GM19328 (cell line): ENCODE measurements around the gene NPB.

Experiments used
- ATAC-seq: cut with Tn5 transposase; IDR thresholded peaks from one replicate; pipeline ENCODE4 v1.9.1; 2021; ENCODE audit warnings: mild to moderate bottlenecking, moderate library complexity; ENCODE audit not compliant: unreplicated experiment

NPB gene

DNA sequence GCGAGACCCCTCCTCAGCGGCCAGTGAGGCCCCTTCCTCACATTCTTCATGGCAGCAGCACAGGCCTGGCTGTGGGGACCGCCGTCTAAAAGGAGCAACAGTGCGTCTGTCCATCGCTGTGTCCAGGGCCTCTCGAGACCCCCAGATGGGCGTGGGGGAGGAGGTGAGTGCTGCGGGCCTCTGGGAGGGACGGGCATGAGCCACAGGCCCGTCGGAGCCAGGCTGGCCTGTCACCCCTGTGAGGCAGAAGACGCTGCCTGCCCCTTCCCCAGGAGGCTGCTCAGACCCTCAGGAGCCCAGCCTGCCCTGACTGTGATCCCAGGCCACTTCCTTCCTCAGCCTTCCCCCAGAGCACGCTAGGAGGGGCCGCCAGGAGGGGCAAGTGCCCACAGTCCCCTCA lies 37.2 kb downstream of the NPB start:
- no peak for ATAC-seq

DNA sequence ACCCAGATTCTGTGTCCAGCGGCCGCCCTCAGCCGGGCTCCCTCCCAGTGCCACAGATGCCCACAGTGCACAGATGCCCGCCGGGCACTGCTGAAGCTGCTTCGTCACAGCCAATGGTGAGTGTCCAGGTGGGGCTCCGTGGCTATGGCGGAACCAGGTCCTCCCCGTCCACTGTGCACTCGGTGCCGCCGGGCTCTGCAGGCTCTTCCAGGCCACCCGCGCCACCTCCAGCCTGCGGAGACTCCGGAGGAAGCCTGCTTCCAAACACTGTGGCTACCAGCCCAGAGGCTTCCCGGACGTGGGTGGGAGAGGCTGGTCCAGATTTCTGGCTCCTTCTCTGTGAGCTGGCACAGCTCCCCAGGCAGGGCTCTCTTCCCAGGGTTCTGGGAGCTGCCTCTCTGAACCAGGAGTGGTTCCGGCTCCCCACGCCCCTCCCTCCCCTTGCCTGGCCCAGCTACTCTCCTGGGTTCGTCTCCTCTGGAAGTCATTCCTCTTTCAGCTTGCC lies 37.9 kb downstream of the NPB start:
- ATAC-seq = no peak

DNA sequence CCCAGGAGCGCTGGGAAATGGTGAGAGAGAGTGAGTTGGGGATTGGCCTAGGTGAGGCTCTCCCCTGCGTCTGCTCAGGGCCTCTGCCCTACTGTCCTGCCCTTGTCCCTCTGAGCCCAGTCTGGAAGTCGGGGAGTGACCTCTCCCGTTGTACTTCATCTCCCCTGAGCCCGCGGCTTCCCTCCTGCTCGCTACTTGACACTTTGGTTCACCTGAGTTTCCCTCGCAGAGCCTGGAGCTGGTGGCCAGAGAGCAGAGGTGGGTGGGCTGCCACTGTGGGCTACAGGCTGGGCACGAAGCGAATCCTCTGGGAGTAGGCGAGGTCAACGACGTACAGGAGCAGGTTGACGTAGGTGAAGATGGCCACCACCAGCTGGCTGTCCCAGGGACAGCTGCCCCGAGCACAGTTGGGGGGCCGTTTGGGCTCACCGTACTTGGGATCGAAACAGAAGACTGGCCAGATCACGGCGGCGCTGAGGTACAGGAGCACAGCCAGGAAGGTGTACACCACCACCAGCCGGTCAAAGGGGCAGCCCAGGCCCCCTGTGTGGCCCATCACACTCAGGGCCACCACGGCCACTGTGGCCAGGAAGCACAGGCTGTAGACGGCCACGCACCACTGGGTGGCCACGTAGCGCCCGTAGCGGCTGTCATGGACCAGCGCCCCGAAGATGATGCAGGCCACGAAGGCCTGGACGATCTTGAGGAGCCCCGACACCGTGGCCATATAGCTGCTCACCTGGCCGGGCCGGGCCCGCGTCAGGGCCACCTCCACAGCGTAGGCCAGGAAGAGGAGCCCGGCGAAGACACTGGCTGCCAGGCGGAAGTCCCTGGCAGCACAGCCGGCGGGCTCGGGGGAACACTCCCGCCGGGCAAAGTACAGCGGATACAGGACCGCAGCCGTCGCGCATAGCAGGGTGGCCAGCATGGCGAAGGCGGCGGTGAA lies 38.8 kb downstream of the NPB start:
- no peak for ATAC-seq

DNA sequence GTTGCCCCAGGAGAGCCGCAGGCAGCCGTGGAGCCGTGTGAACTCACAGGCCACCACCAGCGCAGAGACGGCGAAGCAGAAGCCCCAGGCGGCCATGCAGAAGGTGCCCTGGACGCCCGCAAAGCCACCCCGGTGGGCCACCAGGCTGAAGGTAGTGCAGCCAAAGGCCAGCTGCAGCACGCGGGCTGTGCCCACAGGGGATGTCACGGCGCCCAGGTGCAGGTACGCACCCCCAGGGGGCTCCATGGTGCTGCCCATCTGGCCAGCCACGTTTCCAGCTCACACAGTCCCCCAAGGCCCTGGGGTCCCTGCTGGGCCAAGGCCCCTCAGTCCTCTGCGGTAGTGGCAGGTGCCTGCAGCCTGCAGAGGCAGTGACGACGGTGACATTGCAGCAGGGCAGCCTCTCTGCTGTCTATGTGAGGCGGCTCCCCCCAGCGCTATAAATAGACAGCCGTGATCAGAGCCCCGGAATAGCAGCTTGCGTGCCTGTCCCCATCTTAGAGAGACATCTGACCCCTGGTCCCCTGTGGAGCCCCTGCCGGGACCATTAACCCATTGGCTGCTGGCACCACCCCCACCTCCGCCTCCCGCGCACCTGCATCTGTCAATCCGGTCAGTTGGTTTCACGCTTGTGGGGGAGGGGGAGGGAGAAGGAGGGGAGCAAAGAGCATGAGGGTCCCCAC lies 39.6 kb downstream of the NPB start:
- ATAC-seq = no peak

DNA sequence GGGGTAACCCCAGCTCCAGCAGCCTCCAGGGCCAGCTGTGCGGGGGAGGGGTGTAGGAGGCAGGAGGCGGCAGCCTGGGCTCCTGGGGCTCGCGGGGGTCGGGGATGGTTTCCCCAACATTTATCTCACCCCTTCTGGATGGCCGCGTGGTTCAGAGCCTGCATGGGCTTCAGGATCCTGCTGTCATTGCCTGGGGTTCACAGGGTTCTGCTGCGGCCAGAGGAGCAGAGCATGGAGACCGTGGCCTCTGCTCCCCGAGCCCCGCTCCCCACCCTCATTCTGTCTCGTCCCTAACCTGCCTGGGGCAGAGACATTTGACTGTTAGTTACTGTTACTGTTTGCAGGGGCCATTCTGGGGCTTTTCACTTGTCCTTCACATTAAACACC lies 40.1 kb downstream of the NPB start:
- ATAC-seq = no peak

DNA sequence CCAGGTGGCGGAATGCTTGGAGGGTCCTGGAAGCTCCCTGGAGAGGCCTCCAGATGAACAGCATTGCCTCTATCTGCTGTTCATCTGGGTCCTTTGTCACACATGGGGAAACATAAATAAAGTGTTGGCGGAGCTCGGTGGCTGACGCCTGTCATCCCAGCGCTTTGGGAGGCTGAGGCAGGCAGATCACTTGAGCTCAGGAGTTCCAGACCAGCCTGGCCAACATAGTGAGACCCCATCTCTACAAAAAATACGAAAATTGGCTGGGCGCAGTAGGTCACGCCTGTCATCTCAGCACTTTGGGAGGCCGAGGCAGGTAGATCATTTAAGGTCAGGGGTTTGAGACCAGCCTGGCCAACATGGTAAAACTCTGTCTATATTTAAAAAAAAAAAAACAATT lies 42.8 kb downstream of the NPB start:
- no peak for ATAC-seq

DNA sequence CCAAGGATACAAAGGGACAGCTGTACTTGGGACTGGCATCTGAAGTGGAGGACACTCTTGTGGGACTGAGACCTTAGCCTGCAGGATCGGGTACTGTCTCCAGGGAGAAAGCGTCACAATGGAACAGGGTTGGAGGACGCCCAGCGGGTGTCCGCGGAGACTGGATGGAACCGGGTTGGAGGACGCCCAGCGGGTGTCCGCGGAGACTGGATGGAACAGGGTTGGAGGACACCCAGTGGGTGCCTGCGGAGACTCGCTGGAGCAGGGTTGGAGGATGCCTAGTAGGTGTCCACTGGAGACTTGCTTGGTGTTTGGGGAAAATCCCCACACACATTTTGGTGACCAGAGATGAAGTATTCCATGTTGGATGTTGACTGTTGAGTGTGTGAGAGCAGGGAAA lies 45.2 kb downstream of the NPB start, which contains the start of gene MYADML2:
TSS of gene MYADML2 (minus strand) at position 45 of the 400 bp plus-strand sequence. CDS start 5,492 bp downstream, outside the sequence.
- ATAC-seq = no peak

DNA sequence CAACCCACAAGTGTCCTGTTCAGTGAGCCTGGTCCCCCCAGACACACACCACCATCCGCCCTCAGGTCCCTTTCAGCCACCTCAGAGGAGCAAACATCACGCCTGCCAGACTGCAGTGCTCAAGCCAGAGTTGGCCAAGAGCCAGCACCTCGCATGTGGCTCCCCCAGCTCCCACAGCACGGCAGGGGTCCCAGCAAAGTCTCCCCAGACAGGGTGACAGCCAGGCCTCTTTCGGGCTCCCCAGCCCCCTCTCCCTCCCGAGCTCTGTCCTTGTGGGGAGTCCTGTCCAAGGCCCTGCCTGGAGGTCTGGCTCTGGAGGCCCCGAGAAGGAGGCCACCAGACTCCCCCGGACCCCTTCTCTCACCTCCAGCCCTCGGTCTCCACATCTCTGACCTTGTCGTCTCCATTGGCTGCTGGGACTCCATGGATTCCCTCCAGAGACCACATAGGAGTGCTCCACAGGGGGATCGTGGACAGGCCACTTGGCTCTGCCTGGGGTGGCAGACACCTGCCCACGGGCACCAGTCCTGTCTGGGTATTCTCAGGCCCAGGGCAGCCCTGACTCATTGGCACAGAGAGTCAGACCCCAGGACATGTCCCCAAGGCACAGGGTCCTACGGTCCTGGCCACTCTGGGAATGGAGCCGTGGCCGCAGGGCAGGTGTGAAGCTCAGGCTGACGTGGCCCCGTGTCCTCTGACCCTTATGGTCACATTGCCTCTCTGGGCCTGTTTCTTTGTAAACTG lies 46.8 kb downstream of the NPB start:
- ATAC-seq = no peak

DNA sequence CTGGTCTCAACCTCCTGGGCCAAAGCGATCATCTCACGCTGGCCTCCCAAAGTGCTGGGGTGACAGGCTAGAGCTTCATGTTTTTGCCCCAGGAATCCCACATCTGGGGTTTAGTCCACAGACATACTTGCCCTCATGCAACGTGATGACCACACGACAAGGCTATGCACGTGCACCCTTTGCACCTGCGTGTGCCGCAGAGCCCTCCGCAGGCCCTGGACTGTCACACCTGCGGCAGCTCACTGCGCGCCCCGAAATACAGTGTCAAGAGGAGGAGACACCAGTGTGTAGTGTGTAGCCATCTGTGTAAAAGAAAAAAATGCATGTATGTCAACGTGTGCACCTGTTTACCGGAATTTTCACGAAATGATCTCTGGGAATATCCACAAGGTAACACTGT lies 48.5 kb downstream of the NPB start:
- ATAC-seq = no peak

DNA sequence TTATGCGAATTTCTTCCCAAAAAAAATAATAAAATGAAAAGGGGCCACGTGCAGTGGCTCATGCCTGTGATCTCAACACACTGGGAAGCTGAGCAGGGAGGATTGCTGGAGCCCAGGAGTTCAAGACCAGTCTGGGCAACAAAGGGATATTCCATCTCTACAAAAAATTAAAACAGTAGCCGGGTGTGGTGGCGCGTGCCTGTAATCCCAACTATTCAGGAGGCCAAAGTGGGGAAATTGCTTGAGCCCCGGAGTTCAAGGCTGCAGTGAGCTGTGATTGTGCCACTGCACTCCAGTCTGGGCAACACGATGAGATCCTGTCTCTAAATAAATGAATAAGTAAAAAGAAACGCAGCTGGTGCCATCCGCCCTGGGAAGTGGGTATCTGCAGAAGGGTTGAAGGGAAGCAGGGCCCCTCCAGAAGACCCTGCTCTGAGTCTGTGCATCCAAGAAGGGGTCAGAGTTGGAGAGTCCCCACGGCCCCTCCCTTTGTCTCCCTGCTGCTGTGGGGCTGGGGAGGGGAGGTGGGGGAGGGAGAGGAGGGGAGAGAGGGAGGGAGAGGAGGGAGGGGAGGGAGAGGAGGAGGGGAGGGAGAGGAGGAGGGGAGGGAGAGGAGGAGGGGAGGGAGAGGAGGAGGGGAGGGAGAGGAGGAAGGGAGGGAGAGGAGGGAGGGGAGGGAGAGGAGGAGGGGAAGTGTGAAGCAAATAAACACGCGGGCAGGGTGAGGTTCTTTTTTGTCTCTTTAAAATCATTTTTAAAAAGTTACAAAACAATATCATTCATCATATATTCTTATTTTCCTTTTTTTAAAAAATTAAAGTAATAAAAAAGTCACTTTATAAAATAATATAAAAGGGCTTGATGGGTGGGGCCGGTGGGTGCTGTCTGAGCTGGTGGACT lies 50.0 kb downstream of the NPB start:
- ATAC-seq = no peak
